ENCODE results near the gene NEK8.

Gene NEK8

DNA sequence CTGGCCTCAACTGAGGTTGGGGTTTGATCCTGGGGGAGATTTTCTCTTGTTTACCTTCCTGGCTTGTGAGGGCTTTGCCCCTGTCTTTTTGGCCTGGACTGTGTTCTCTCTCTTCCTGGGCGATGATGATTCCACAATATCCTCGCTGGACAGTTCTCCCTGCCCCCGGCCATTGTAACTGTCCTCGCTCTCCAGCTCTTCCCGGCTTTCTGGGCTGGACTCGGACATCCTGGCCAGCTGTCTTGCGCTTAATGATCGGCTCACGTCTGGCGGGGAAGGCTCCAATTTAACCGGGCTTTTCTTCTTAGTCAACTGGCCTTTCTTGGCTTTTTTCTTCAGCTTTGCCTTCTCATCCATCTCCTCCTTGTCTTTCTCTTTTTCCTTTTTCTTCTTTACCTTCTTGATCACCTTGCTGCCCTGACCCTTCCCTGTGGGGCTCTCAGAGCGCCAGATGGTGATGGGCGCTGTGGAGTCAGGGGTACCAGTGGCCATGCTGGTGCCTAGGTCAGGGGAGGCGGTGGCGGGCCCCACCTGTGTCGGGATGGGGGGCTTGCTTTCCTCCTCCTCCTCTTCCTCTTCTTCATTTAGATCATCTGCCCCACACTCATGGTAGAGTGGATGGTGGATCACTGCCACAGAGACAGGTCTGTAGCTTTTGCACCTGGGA, 24.9 kb upstream of the NEK8 start:
- DNase-seq (ENCODE audit: low read depth) = no peak
- TF ChIP-seq CTCF (conservative IDR thresholded peaks at IDR 0.05; ENCODE audit: low read depth, low read length) = no peak
- H3K4me3 ChIP-seq (ENCODE audit: low read depth, low read length) = no peak overlapping the region

- H3K4me3 ChIP-seq (ENCODE audit: low read depth, low read length) = no peak overlapping the region
- no peak for DNase-seq (ENCODE audit: low read depth)
- no peak for TF ChIP-seq CTCF (conservative IDR thresholded peaks at IDR 0.05; ENCODE audit: low read depth, low read length)
These were observed 24.2 kb upstream of the NEK8 start for GRCh38 chr17:28704219-28704858.

GRCh38 chr17:28705074-28705659, 23.4 kb upstream of the NEK8 start:
- TF ChIP-seq CTCF (conservative IDR thresholded peaks at IDR 0.05; ENCODE audit: low read depth, low read length) = no peak
- no peak overlapping the region for H3K4me3 ChIP-seq (ENCODE audit: low read depth, low read length)

GRCh38 chr17:28705728-28706334, 22.8 kb upstream of the NEK8 start:
- TF ChIP-seq CTCF (conservative IDR thresholded peaks at IDR 0.05; ENCODE audit: low read depth, low read length) = no peak
- H3K4me3 ChIP-seq (ENCODE audit: low read depth, low read length) = no peak overlapping the region
- no peak for DNase-seq (ENCODE audit: low read depth)

More at GRCh38 chr17:28705074-28705659, 23.4 kb upstream of the NEK8 start:
- no peak for DNase-seq (ENCODE audit: low read depth)

DNA sequence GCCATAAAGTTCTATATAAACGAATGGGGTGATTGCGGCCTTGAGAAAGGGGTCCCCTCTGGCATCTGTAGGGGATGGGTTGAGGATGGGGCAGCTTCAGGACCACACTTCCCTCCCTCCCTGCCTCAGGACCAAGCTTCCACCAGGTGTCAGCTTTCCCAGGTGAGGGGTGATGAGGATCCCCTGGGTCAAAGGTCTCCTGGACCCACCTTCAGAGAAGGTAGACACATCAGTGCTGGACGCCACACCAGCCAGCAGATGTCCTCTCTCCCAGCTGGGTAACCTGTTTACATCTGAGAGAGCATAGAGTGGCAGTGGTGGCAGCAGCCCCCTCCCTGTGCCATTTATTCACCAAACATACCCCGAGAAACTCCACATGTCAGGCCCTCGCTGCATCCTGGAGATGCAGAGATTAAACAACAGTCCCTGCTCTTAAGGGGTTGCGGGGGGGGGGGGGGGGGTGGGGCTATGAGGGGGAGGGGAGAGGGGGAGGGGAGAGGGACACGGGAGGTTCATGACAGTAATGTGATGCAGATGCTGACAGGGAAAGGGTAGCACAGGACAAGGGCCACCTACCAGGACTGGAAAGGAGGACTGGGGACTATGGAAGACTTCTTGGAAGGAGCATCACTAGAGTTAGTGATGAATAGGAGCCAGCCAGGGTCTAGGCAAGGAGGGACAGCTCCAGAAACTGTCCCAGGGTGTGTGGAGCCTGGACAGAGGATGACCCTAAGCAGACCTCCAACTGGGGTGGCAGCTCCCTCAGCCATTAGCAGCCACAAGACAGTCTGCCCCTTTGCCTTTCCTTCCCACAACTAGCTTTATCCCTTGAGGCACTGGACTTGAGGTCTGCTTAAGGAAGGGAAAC, 21.9 kb upstream of the NEK8 start:
- TF ChIP-seq CTCF (conservative IDR thresholded peaks at IDR 0.05; ENCODE audit: low read depth, low read length) = no peak
- no peak for DNase-seq (ENCODE audit: low read depth)
- no peak overlapping the region for H3K4me3 ChIP-seq (ENCODE audit: low read depth, low read length)

DNA sequence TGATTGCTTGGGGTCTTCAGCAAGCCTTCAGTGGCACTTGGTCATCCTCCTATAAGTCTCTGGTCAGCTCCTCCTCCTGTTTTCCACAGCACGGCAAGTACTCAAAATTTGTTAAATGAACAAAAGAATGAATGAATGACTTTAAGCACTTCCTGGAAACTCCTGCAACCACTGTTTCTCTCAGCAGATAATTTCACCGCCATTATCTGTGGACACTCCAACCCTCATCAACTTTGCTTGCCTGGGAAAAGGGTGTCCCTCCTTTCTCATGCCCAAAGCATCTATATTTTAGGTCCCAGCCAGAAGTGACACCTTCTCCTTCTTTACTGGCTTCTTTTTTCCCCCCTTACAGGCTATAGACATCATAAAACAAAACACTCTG, 21.3 kb upstream of the NEK8 start:
- H3K4me3 ChIP-seq (ENCODE audit: low read depth, low read length) = no peak overlapping the region
- no peak for DNase-seq (ENCODE audit: low read depth)
- no peak for TF ChIP-seq CTCF (conservative IDR thresholded peaks at IDR 0.05; ENCODE audit: low read depth, low read length)

All from choroid plexus epithelial cell (primary cell).